GM19238 (cell line): ENCODE measurements around the gene PCSK9.

Experiments
- DNase-seq: peaks from one replicate; pipeline ENCODE4 v3.0.0; 2011; ENCODE audit warnings: low spot score; ENCODE audit not compliant: insufficient read length

PCSK9 gene

DNA sequence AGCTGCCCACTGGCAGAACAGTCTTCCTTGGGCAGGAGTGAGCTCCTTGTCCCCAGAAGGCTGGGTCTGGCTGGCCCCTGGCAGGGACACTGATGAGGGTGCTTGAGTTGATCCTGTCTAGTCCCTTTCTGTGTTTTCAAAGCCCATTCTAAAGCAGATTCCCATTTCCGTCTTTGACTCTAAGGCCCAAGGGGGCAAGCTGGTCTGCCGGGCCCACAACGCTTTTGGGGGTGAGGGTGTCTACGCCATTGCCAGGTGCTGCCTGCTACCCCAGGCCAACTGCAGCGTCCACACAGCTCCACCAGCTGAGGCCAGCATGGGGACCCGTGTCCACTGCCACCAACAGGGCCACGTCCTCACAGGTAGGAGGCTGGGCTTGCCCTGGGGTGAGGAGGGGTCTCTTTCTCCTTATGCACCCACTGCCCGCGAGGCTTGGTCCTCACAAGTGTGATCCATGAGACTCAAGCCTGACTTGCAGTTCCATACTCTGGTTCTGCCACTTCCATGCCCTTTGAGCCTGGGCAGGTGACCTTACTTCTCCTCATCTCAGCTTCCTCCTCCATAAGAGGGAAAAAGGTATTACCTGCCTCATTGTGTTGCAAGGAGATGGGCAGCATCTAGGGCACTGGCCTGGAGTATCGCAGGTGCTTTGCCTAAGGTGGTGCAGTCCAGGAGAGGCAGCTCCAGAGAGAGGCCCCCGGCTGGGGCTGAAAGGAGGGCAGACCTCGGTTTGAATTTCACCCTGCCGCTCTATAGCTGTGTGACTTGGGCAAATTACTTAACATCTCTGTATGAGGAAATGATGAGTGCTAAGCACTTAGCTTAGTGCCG is 20.2 kb downstream of the PCSK9 start:
- DNase-seq, result no peak

GRCh38 chr1:55060133-55060999 is 21.0 kb downstream of the PCSK9 start:
- no peak for DNase-seq

GRCh38 chr1:55061000-55061705 is 21.8 kb downstream of the PCSK9 start:
- no peak for DNase-seq

DNA sequence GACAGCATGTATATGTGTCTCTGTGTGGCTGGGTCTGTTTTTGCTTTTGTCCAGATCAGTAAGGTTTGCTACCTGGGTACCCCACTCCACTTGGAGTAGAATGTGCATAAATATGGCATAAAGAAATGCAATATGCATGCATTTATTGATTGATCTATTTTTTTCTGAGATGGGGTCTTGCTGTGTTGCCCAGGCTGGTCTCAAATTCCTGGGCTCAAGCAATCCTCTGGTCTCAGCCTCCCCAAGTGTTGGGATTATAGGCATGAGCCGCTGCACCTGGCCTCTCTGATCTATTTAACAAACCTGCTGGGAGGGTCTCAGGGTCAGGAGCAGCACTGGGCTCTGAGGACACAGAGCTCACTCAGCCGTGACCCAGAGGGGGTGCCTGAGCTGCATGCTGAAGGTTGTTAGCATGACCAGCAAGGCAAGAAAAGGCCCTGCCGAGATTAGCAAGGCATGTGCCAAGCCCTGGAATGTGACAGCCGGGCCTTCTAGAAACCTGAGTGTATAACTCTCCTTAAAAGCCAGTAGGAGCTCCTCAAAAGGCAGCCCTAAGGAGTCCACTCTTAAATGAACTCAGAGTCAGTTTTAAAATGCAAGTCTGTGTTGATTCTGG is 22.5 kb downstream of the PCSK9 start:
- no peak for DNase-seq

GRCh38 chr1:55062801-55063576 is 23.6 kb downstream of the PCSK9 start:
- DNase-seq, result no peak

DNA sequence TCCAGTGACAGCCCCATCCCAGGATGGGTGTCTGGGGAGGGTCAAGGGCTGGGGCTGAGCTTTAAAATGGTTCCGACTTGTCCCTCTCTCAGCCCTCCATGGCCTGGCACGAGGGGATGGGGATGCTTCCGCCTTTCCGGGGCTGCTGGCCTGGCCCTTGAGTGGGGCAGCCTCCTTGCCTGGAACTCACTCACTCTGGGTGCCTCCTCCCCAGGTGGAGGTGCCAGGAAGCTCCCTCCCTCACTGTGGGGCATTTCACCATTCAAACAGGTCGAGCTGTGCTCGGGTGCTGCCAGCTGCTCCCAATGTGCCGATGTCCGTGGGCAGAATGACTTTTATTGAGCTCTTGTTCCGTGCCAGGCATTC is 24.2 kb downstream of the PCSK9 start:
- DNase-seq, result no peak

DNA sequence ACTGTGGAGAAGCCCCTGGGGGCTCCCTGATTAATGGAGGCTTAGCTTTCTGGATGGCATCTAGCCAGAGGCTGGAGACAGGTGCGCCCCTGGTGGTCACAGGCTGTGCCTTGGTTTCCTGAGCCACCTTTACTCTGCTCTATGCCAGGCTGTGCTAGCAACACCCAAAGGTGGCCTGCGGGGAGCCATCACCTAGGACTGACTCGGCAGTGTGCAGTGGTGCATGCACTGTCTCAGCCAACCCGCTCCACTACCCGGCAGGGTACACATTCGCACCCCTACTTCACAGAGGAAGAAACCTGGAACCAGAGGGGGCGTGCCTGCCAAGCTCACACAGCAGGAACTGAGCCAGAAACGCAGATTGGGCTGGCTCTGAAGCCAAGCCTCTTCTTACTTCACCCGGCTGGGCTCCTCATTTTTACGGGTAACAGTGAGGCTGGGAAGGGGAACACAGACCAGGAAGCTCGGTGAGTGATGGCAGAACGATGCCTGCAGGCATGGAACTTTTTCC is 24.8 kb downstream of the PCSK9 start:
- DNase-seq, result peak; percentile 32

DNA sequence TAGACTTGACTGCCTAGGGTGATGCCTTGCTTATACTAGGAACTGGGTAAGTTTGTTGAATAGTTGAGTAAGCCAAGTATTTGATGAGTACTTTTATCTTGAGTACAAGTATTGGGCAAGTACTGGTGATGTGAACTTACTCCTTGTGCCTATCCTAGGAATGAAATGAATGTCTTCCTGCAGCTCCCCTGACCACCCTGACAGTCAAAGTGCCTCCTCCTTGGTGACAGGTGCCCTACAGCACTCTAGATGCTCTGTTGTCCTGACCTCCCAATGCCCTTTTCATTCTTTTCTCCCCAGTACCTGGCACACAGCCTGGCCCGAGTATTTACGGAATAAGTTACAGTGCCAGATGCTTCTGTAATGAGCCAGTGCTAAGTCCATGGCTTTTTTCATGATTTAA is 25.5 kb downstream of the PCSK9 start:
- DNase-seq, result no peak

DNA sequence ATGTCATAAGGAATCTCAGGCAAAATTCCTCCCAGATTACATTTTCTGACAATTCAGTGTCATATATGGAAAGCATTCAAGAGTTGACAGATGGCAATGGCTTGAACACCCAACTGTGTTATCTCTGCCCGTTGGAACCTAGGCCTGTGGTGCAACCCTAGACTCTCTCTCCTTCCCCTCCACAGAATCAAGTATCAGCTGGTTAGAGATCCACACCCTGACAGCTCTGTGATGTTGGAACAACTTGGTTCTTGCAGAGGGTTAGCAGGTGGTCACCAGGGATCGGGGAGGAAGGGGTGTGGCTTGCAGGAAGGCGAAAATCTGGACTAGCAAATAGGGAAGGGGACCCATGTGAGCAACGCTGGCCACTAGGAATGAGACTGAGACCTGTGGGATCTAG is 26.3 kb downstream of the PCSK9 start:
- no peak for DNase-seq

DNA sequence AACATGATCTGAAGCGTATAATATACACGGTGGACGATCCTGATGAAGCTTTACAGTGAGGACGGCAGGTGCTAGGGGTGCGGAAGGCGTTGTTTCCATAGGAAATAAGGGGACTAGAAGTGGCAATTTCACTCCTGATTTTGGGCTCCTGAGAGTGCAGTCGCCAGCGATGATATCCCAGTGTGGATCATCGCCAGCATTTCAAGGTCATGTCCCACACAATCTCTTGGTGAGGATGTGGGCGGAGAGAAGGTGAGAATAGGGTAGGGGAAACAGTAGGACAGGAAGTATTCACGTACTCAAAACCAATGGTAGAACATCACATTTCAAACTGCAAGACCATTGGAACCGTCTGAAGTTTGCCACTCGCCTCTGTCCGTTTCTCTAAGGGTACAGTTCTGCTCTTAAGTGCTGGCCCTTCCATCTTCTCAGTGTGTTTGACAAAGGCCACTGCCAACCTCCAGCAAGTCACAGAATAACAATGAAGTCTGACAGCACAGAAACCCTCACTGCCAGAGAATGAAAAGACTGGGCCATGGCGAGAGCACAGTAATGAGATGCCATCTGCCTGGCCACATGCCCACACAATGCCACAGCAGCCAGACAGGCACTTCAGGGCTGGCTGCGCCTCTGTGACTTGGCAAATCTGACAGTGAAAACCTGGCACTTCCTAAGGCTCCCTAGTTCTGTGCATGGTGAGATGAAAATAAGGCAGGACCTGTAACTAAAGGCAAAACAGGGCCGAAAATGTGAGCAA is 27.9 kb downstream of the PCSK9 start:
- DNase-seq, result no peak

GRCh38 chr1:55067914-55068313 is 28.6 kb downstream of the PCSK9 start:
- DNase-seq, result no peak

GRCh38 chr1:55068638-55069037 is 29.3 kb downstream of the PCSK9 start:
- no peak for DNase-seq

DNA sequence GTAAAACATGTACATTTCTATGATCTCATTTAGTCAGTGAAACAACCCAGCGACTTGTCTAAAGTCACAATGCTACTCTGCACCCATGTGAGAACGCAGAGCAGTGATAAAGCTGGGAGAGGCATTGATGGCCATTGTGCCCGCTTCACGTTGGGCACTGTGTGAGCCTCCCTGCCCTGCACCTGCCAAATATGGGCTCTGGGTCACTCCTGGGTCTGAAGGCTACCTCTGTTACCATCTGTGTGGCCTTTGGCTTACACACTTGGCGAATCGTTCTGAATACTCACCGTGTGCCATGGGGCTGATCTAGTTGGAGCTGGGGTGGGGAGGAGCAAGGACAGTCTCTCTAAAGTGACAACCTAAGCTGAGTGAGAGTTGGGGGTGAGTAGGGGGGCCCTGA is 29.9 kb downstream of the PCSK9 start:
- no peak for DNase-seq

GRCh38 chr1:55070293-55071164 is 31.2 kb downstream of the PCSK9 start:
- DNase-seq, result no peak

DNA sequence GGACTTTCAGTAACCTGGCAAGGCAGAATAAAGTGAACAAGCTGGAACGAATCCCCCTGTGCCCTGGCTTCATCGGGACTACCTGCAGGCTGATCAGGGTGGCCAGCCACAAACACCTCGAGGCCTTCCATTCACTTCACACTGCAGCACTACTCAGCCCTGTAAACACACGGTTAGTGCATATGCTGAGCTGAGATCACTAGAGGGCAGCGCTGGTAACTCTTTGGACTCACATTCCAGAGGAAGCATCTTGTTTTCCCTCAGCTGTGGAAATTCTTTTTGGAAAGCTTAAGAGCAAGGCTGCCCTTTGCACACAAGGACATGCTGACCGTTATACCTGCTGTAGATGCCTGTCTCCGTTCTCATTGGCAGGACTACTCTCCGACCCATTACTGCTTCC is 32.1 kb downstream of the PCSK9 start:
- no peak for DNase-seq

GRCh38 chr1:55073187-55073916 is 34.0 kb downstream of the PCSK9 start:
- no peak for DNase-seq

GRCh38 chr1:55074455-55074854 is 35.1 kb downstream of the PCSK9 start:
- DNase-seq, result no peak

- DNase-seq, result no peak
Measured at GRCh38 chr1:55076356-55076755, 37.0 kb downstream of the PCSK9 start.
